ENCODE results near the gene SFMBT2.
"Not testable (repeated sequence)": the region's sequence is repeated elsewhere in the genome, so short reads cannot be mapped to it uniquely, and the experiment has no call there.

SFMBT2 gene

DNA sequence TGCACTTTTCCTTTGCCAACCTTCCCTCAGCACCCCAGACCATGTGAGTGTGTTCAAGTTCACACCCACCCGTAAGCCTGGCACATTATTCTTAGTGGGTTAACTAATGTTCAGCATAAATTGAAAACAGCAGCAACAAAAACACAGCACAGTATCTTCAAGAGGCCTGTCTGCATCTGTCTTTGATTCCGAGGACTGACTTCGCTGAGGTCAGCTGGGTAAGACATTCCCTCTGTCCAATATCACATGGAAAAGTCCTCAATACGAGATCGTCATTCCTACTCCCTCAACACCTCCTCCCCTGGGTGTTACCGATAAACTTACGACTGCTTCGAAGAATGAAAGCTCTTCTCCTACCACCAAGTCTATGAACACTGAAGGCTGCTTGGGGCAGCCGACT is 218.8 kb downstream of the SFMBT2 start:
- CTCF ChIA-PET = no interaction called here
- TF ChIP-seq NFRKB (IDR thresholded peaks at IDR 0.05) (no peak), FOXM1 (IDR thresholded peaks at IDR 0.05; ENCODE audit: borderline replicate concordance) (no peak), PKNOX1 (IDR thresholded peaks at IDR 0.05) (no peak)
- no peak for DNase-seq (ENCODE audit: extremely low spot score)
- POLR2A ChIA-PET = no interaction called here

DNA sequence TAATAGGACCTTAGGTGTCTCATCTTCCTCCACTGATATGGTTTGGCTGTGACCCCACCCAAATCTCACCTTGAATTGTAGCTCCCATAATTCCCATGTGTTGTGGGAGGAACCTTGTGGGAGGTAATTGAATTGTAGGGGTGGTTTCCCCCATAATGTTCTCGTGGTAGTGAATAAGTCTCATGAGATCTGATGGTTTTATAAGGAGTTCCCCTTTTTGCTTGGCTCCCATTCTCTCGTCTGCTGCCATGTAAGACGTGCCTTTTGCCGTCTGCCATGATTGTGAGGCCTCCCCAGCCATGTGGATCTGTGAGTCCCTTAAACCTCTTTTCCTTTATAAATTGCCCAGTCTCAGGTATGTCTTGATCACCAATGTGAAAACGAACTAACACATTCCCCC is 220.1 kb downstream of the SFMBT2 start:
- POLR2A ChIA-PET = not testable (repeated sequence)

DNA sequence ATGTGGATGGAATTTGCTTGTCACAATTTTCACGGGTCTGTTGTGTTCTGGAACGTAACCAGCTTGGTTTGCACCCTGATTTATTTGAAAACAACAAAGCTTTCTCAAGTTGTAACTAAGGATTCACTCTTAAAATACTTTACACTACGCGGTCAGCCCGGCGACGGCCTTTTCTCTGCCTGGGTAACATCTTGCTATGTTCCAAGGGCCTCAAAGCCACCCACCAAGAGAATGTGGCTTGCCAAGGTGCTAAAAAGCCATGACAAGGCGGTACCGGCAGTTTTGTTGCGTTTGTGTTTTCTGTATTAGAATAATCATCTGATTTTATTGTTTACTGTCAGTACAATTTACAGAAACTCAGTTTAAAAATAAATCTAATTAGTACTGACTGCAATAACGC is 220.9 kb downstream of the SFMBT2 start:
- no peak for TF ChIP-seq ELF4 (IDR thresholded peaks at IDR 0.05)
- no peak for TF ChIP-seq SUZ12 (IDR thresholded peaks at IDR 0.05)
- no peak for TF ChIP-seq SP1 (IDR thresholded peaks at IDR 0.05)
- TF ChIP-seq FOXK2 (IDR thresholded peaks at IDR 0.05) = no peak
- no peak for TF ChIP-seq BHLHE40 (IDR thresholded peaks at IDR 0.05; ENCODE audit: borderline replicate concordance)
- ChIA-PET POLR2A (no interaction called here), CTCF (no interaction called here)
- DNase-seq (ENCODE audit: extremely low spot score) = no peak

More for the DNA sequence above, 220.1 kb downstream of the SFMBT2 start:
- CTCF ChIA-PET; DNase-seq (ENCODE audit: extremely low spot score): not testable (repeated sequence)

DNA sequence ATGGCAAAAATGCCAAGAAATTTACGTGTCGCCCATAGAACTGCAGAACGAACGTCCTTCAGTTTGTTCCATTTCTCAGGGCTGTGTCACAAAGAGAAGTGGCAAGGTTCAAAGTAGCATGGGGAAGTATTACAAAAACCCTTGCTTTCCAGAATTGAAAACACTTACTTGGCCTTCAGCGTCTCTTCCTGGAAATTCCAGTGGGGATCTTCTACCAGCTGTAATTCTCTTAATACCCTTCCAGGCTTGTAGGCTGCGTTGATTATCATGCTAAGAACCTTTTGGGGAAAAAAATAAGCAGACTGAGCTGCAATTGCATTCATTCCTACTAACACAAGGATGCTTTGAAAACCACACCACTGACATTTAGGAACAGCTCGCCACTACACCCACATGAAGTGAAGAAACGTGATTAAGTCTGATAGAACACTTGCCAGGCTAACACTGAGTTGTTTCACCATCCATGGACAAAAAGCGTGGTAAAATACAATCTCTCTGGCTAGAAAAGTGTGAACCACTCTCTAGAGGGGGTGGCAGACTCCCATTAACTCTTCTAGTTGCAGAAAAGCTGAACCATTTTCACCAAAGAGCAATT is 222.3 kb downstream of the SFMBT2 start:
- POLR2A ChIA-PET = no interaction called here
- no peak for TF ChIP-seq TARDBP (IDR thresholded peaks at IDR 0.05)
- CTCF ChIA-PET = no interaction called here

DNA sequence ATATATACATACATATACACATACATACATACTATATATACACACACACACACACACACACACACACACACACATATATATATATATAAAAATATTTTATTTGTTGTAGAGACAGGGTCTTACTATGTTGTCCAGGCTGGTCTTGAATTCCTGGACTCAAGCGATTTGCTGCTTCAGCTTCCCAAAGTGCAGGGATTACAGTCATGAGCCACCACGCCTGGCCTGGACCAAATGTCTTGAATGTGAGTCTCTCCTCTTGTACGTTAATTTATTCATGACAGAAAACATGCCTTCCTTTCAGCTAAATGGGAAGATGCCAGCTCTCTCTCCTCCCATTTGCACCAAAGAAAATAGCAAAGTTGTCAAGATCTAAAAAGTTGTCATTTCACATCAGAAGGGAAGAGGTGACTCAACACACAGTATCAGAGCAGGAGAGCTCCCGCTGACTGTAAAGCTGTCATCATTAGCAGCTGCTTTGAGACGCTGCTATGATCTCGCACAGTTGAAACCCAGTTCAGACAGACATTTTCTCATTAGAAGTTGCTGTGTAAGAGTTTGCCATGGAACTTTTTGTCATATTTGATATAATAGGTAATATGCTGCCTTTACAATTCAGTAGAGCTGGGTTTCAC is 224.3 kb downstream of the SFMBT2 start:
- TF ChIP-seq FOXM1 (IDR thresholded peaks at IDR 0.05; ENCODE audit: borderline replicate concordance) (no peak), SUZ12 (IDR thresholded peaks at IDR 0.05) (no peak), L3MBTL2 (conservative IDR thresholded peaks at IDR 0.05) (no peak), BHLHE40 (IDR thresholded peaks at IDR 0.05; ENCODE audit: borderline replicate concordance) (no peak), FOXA1 (IDR thresholded peaks at IDR 0.05) (no peak), SP1 (IDR thresholded peaks at IDR 0.05) (no peak), ARNT (IDR thresholded peaks at IDR 0.05) (no peak), NFRKB (IDR thresholded peaks at IDR 0.05) (no peak), CTBP1 (IDR thresholded peaks at IDR 0.05; ENCODE audit: borderline replicate concordance) (no peak), PKNOX1 (IDR thresholded peaks at IDR 0.05) (no peak), LEF1 (IDR thresholded peaks at IDR 0.05; ENCODE audit: borderline replicate concordance) (no peak), ZNF384 (IDR thresholded peaks at IDR 0.05) (no peak)
- CTCF ChIA-PET = interaction anchor here (1.3 kb wide), 1 partner anchor 65 kb away, joined by 3 read pairs; no protein-coding TSS in a partner anchor
- POLR2A ChIA-PET = no interaction called here
- DNase-seq (ENCODE audit: extremely low spot score) = no peak

More for the DNA sequence above, 222.3 kb downstream of the SFMBT2 start:
- no peak for DNase-seq (ENCODE audit: extremely low spot score)

DNA sequence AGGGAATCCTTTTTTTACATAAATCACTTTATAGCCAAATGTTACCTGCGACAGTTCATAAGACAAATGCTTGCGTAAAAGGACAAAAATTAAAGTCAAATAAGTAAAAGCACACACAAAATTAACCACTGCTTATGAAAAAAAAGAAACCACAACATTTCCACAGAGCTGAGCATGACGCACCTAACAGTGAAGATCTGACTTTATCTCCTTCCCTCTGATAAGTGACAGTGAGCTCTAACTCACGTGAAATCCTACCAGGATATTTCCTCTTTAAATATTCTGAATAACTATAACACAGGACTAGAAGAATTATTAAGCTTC is 225.5 kb downstream of the SFMBT2 start:
- POLR2A ChIA-PET = no interaction called here
- TF ChIP-seq FOXM1 (IDR thresholded peaks at IDR 0.05; ENCODE audit: borderline replicate concordance) (no peak), L3MBTL2 (conservative IDR thresholded peaks at IDR 0.05) (no peak), TARDBP (IDR thresholded peaks at IDR 0.05) (no peak), HDGF (IDR thresholded peaks at IDR 0.05; ENCODE audit: borderline replicate concordance) (no peak), PKNOX1 (IDR thresholded peaks at IDR 0.05) (no peak), ZNF384 (IDR thresholded peaks at IDR 0.05) (no peak), FOXA1 (IDR thresholded peaks at IDR 0.05) (no peak), SUZ12 (IDR thresholded peaks at IDR 0.05) (no peak), NFRKB (IDR thresholded peaks at IDR 0.05) (no peak), ARNT (IDR thresholded peaks at IDR 0.05) (no peak), CTBP1 (IDR thresholded peaks at IDR 0.05; ENCODE audit: borderline replicate concordance) (no peak), ELF4 (IDR thresholded peaks at IDR 0.05) (no peak), FOXK2 (IDR thresholded peaks at IDR 0.05) (no peak), BHLHE40 (IDR thresholded peaks at IDR 0.05; ENCODE audit: borderline replicate concordance) (no peak), LEF1 (IDR thresholded peaks at IDR 0.05; ENCODE audit: borderline replicate concordance) (no peak)
- no peak for DNase-seq (ENCODE audit: extremely low spot score)
- CTCF ChIA-PET = interaction anchor here (0.7 kb wide), 1 partner anchor 104 kb away, joined by 3 read pairs; no protein-coding TSS in a partner anchor

DNA sequence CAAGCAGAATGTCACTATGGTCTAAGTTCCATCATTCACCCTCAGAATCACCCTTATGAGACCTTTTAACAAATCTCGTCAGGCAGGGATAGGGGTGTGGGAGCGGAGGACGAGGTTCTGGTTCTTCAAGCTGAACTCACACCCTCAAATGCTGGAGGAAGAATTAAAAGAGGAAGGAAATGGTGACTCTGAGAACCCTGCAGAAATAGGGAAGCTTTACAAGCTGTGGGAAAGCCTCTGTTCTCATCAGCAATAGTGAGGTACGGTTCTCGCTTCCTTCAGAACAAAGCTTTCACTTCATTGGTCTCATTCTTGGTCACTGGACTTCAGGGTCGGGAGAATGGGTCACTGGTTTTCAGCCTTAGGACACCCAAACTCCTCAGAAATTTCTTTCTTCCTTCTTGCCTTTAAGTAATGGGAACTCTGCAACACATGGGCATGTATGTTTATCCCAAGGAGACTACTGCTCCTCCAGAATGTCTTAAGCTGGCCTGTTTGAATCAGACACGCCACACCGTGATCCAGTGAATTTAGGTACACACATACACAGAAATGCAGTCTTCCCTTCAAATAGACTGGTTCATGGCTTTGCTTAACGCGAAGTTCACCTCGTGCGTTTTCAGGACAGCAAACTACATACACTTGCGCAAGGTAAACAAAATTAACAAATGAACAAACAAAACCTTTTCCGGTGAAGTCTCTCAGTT is 226.0 kb downstream of the SFMBT2 start:
- TF ChIP-seq TARDBP (IDR thresholded peaks at IDR 0.05) (no peak), BHLHE40 (IDR thresholded peaks at IDR 0.05; ENCODE audit: borderline replicate concordance) (no peak), LEF1 (IDR thresholded peaks at IDR 0.05; ENCODE audit: borderline replicate concordance) (no peak), L3MBTL2 (conservative IDR thresholded peaks at IDR 0.05) (no peak), FOXM1 (IDR thresholded peaks at IDR 0.05; ENCODE audit: borderline replicate concordance) (no peak), ARNT (IDR thresholded peaks at IDR 0.05) (no peak), HDGF (IDR thresholded peaks at IDR 0.05; ENCODE audit: borderline replicate concordance) (no peak), ELF4 (IDR thresholded peaks at IDR 0.05) (no peak), CTBP1 (IDR thresholded peaks at IDR 0.05; ENCODE audit: borderline replicate concordance) (no peak), ZNF384 (IDR thresholded peaks at IDR 0.05) (no peak), FOXA1 (IDR thresholded peaks at IDR 0.05) (no peak), SP1 (IDR thresholded peaks at IDR 0.05) (no peak), NFRKB (IDR thresholded peaks at IDR 0.05) (no peak), FOXK2 (IDR thresholded peaks at IDR 0.05) (no peak), PKNOX1 (IDR thresholded peaks at IDR 0.05) (no peak), SUZ12 (IDR thresholded peaks at IDR 0.05) (no peak)
- DNase-seq (ENCODE audit: extremely low spot score) = no peak
- ChIA-PET CTCF (interaction anchor here (0.7 kb wide), 1 partner anchor 105 kb away, joined by 3 read pairs; no protein-coding TSS in a partner anchor), POLR2A (no interaction called here)

DNA sequence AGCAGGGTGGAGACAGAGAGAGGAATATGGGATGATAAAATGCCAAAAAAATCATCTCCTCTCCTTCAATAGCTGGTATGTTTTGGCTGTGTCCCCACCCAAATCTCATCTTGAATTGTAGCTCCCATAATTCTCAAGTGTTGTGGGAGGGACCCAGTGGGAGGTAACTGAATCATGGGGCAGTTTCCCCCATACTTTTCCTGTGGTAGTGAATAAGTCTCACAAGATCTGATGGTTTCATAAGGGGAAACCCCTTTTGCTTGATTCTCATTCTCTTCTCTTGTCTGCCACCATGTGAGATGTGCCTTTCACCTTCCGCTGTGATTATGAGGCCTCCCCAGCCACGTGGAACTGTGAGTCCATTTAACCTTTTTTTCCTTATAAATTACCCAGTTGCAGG is 226.7 kb downstream of the SFMBT2 start:
- DNase-seq (ENCODE audit: extremely low spot score); POLR2A ChIA-PET; CTCF ChIA-PET: not testable (repeated sequence)

DNA sequence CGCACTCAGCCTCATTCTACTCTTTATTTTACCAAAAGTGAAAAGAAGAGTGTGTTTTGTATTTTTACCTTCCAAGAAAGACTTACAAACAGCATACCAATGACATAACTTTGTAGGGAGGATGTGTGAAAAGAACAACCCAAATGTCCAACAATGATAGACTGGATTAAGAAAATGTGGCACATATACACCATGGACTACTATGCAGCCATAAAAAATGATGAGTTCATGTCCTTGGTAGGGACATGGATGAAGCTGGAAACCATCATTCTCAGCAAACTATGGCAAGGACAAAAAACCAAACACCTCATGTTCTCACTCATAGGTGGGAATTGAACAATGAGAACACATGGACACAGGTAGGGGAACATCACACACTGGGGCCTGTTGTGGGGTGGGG is 228.5 kb downstream of the SFMBT2 start:
- POLR2A ChIA-PET; CTCF ChIA-PET; DNase-seq (ENCODE audit: extremely low spot score): not testable (repeated sequence)

Data from HEK293T (cell line).